ENCODE results near the gene ZNF780B.
A peak's percentile ranks its signal among the peaks of the same experiment; 100 is the strongest.

The ZNF780B gene

GRCh38 chr19:40084948-40085347, 28.9 kb upstream of the ZNF780B start:
- Histone ChIP-seq H3K9me3 (ENCODE audit: control insufficient read depth in 1 of 2, low read length in 2 of 2) (peaks cover 0 to 4% of the 10 kb centered on the region in 2 donors), H3K27me3 (ENCODE audit: control insufficient read depth in 1 of 2, insufficient read depth in 2 of 2, low read length in 2 of 2) (no peaks in the 10 kb centered on the region), H3K4me1 (ENCODE audit: control insufficient read depth in 1 of 2, insufficient read depth in 2 of 2, low read length in 2 of 2) (peaks cover 8% of the 10 kb centered on the region in 2 donors), H3K9ac (ENCODE audit: low read depth in 1 of 2, low read length in 2 of 2) (no peak overlapping the region), H3K4me3 (ENCODE audit: low read depth in 1 of 2, low read length in 2 of 2) (no peak overlapping the region), H3K36me3 (ENCODE audit: control insufficient read depth in 1 of 2, insufficient read depth in 2 of 2, low read length in 2 of 2) (peaks cover 9 to 44% of the 10 kb centered on the region in 2 donors), H3K27ac (ENCODE audit: low read depth, low read length) (no peak overlapping the region)

DNA sequence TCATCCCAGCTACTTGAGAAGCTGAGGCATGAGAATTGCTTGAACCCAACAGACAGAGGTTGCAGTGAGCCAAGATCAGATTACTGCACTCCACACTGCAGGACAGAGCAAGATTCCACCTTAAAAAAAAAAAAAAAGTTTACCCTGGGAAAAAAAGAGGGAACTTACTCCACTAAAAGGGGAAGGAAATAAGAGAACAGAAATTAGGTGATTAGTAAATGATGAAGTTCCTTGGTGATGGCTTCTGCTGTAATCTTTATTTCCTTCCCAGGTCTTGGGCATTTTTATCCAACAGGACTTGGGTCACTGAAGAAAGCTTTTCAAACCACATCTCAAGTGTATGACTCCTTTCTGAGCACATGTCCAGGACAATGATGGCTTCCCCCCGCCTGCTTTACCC, 25.4 kb upstream of the ZNF780B start:
- Histone ChIP-seq H3K36me3 (ENCODE audit: control insufficient read depth in 1 of 2, insufficient read depth in 2 of 2, low read length in 2 of 2) (peaks cover 21 to 71% of the 10 kb centered on the region in 2 donors), H3K27ac (ENCODE audit: low read depth, low read length) (no peak overlapping the region)

DNA sequence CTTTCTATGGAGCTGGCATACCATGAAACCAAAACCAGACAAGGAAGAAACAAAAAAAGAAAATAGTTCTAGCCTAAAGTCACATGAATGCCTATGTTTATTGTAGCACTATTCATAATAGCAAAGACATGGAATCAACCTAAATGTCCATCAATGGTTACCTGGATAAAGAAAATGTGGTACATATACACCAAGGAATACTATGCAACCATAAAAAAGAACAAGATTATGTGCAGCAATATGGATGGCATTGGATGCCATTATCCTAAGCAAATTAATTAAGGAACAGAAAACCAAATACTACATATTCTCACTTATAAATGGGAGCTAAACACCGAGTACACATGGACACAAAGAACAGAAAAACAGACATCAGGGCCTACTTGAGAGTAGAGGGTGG, 24.3 kb upstream of the ZNF780B start:
- no peak overlapping the region for H3K4me3 ChIP-seq (ENCODE audit: low read depth in 1 of 2, low read length in 2 of 2)
- H3K27ac ChIP-seq (ENCODE audit: low read depth, low read length), result no peak overlapping the region
- H3K4me1 ChIP-seq (ENCODE audit: control insufficient read depth in 1 of 2, insufficient read depth in 2 of 2, low read length in 2 of 2), result no peaks in the 10 kb centered on the region
- H3K36me3 ChIP-seq (ENCODE audit: control insufficient read depth in 1 of 2, insufficient read depth in 2 of 2, low read length in 2 of 2), result peaks cover 33 to 82% of the 10 kb centered on the region in 2 donors
- no peak overlapping the region for H3K9ac ChIP-seq (ENCODE audit: low read depth in 1 of 2, low read length in 2 of 2)
- no peaks in the 10 kb centered on the region for H3K27me3 ChIP-seq (ENCODE audit: control insufficient read depth in 1 of 2, insufficient read depth in 2 of 2, low read length in 2 of 2)
- H3K9me3 ChIP-seq (ENCODE audit: control insufficient read depth in 1 of 2, low read length in 2 of 2), result peaks cover 4 to 32% of the 10 kb centered on the region in 2 donors

More for the DNA sequence above, 25.4 kb upstream of the ZNF780B start:
- H3K4me1 ChIP-seq (ENCODE audit: control insufficient read depth in 1 of 2, insufficient read depth in 2 of 2, low read length in 2 of 2), result no peaks in the 10 kb centered on the region
- H3K9me3 ChIP-seq (ENCODE audit: control insufficient read depth in 1 of 2, low read length in 2 of 2), result peaks cover 2 to 27% of the 10 kb centered on the region in 2 donors
- no peaks in the 10 kb centered on the region for H3K27me3 ChIP-seq (ENCODE audit: control insufficient read depth in 1 of 2, insufficient read depth in 2 of 2, low read length in 2 of 2)
- no peak overlapping the region for H3K9ac ChIP-seq (ENCODE audit: low read depth in 1 of 2, low read length in 2 of 2)
- H3K4me3 ChIP-seq (ENCODE audit: low read depth in 1 of 2, low read length in 2 of 2), result no peak overlapping the region

GRCh38 chr19:40078377-40078776, 22.3 kb upstream of the ZNF780B start:
- Histone ChIP-seq H3K4me1 (ENCODE audit: control insufficient read depth in 1 of 2, insufficient read depth in 2 of 2, low read length in 2 of 2) (no peaks in the 10 kb centered on the region), H3K9ac (ENCODE audit: low read depth in 1 of 2, low read length in 2 of 2) (no peak overlapping the region), H3K27ac (ENCODE audit: low read depth, low read length) (no peak overlapping the region), H3K9me3 (ENCODE audit: control insufficient read depth in 1 of 2, low read length in 2 of 2) (peaks cover 15 to 51% of the 10 kb centered on the region in 2 donors), H3K4me3 (ENCODE audit: low read depth in 1 of 2, low read length in 2 of 2) (no peak overlapping the region), H3K36me3 (ENCODE audit: control insufficient read depth in 1 of 2, insufficient read depth in 2 of 2, low read length in 2 of 2) (peaks cover 46 to 87% of the 10 kb centered on the region in 2 donors), H3K27me3 (ENCODE audit: control insufficient read depth in 1 of 2, insufficient read depth in 2 of 2, low read length in 2 of 2) (no peaks in the 10 kb centered on the region)

DNA sequence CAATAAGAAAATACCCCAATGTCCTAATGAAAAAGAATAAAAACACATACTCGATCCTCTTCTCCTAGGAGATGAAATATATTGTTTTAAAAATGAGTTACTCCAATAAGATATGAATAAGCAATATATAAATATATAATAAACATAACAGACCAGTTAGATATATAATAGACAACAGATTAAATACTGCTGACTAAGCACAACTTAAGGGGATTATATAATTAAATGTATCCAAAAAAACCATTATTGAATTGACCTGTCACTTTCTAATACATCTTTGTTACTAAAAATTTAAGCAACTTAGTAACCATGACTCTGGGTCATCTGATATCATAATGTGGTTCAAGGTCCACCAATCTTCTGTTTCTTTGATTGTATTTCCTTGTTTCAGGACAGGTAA, 14.0 kb upstream of the ZNF780B start:
- Histone ChIP-seq H3K9ac (ENCODE audit: low read depth in 1 of 2, low read length in 2 of 2) (no peak overlapping the region), H3K9me3 (ENCODE audit: control insufficient read depth in 1 of 2, low read length in 2 of 2) (peaks cover 11 to 24% of the 10 kb centered on the region in 2 donors), H3K27ac (ENCODE audit: low read depth, low read length) (no peak overlapping the region), H3K4me1 (ENCODE audit: control insufficient read depth in 1 of 2, insufficient read depth in 2 of 2, low read length in 2 of 2) (no peaks in the 10 kb centered on the region), H3K36me3 (ENCODE audit: control insufficient read depth in 1 of 2, insufficient read depth in 2 of 2, low read length in 2 of 2) (peaks cover 12 to 15% of the 10 kb centered on the region in 2 donors), H3K27me3 (ENCODE audit: control insufficient read depth in 1 of 2, insufficient read depth in 2 of 2, low read length in 2 of 2) (no peaks in the 10 kb centered on the region), H3K4me3 (ENCODE audit: low read depth in 1 of 2, low read length in 2 of 2) (no peak overlapping the region)

- H3K9ac ChIP-seq (ENCODE audit: low read depth in 1 of 2, low read length in 2 of 2), result no peak overlapping the region
- no peaks in the 10 kb centered on the region for H3K36me3 ChIP-seq (ENCODE audit: control insufficient read depth in 1 of 2, insufficient read depth in 2 of 2, low read length in 2 of 2)
- no peak overlapping the region for H3K4me3 ChIP-seq (ENCODE audit: low read depth in 1 of 2, low read length in 2 of 2)
- H3K27ac ChIP-seq (ENCODE audit: low read depth, low read length), result no peak overlapping the region
- H3K27me3 ChIP-seq (ENCODE audit: control insufficient read depth in 1 of 2, insufficient read depth in 2 of 2, low read length in 2 of 2), result no peaks in the 10 kb centered on the region
- peaks cover 0 to 13% of the 10 kb centered on the region in 2 donors for H3K9me3 ChIP-seq (ENCODE audit: control insufficient read depth in 1 of 2, low read length in 2 of 2)
- peaks cover 9 to 16% of the 10 kb centered on the region in 2 donors for H3K4me1 ChIP-seq (ENCODE audit: control insufficient read depth in 1 of 2, insufficient read depth in 2 of 2, low read length in 2 of 2)
Measured at GRCh38 chr19:40059624-40060023, 3.6 kb upstream of the ZNF780B start.

DNA sequence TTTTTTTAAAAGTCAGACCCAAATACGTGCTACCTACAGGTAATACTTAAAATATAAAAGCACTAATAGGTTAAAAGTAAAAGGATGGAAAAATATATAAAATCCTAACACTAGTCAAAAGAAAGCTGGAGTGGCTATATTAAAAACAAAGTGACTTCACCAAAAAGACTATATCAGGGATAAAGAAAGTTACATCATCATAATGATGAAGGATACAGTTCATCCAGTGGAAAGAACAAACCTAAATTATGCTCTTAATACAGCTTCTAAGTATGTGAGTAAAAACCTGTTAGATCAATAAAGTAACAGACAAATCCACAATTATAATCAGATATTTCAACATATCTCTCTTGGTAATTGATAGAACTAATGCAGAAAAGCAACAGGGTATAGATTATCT, 1.1 kb upstream of the ZNF780B start:
- no peak overlapping the region for H3K4me3 ChIP-seq (ENCODE audit: low read depth in 1 of 2, low read length in 2 of 2)
- H3K9ac ChIP-seq (ENCODE audit: low read depth in 1 of 2, low read length in 2 of 2), result no peak overlapping the region
- peaks cover 13 to 18% of the 10 kb centered on the region in 2 donors for H3K4me1 ChIP-seq (ENCODE audit: control insufficient read depth in 1 of 2, insufficient read depth in 2 of 2, low read length in 2 of 2)
- no peaks in the 10 kb centered on the region for H3K27me3 ChIP-seq (ENCODE audit: control insufficient read depth in 1 of 2, insufficient read depth in 2 of 2, low read length in 2 of 2)
- no peak overlapping the region for H3K27ac ChIP-seq (ENCODE audit: low read depth, low read length)
- no peaks in the 10 kb centered on the region for H3K36me3 ChIP-seq (ENCODE audit: control insufficient read depth in 1 of 2, insufficient read depth in 2 of 2, low read length in 2 of 2)
- H3K9me3 ChIP-seq (ENCODE audit: control insufficient read depth in 1 of 2, low read length in 2 of 2), result peaks cover 0 to 13% of the 10 kb centered on the region in 2 donors

- H3K4me3 ChIP-seq (ENCODE audit: low read depth in 1 of 2, low read length in 2 of 2), result peak overlapping the region; percentile 98 to 99
- H3K27ac ChIP-seq (ENCODE audit: low read depth, low read length), result no peak overlapping the region
Measured at GRCh38 chr19:40056505-40056904, 474 bp upstream of the ZNF780B start.

DNA sequence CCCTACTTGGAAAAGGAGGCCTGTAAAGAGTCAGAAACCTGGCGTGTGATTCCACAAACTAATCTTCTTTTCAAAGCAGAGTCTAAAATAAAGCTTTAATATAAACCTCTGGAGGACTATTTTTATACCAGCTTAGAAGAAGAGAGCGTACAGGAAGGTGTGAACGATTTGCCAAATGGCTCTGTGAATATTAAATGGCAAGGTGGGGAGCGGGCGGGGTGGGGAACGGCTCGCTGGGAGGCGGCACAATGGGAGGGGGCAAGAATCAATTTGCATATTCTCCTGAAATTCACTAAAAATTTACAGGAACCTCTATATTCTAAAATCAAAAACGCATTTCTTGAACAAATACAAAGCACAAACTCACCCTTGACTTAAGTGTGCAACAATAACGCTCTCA, 982 bp downstream of the ZNF780B start:
- peaks cover 13 to 18% of the 10 kb centered on the region in 2 donors for H3K4me1 ChIP-seq (ENCODE audit: control insufficient read depth in 1 of 2, insufficient read depth in 2 of 2, low read length in 2 of 2)
- H3K9me3 ChIP-seq (ENCODE audit: control insufficient read depth in 1 of 2, low read length in 2 of 2), result peaks cover 7 to 19% of the 10 kb centered on the region in 2 donors
- peak overlapping the region; percentile 98 to 99 for H3K4me3 ChIP-seq (ENCODE audit: low read depth in 1 of 2, low read length in 2 of 2)
- H3K27ac ChIP-seq (ENCODE audit: low read depth, low read length), result no peak overlapping the region
- H3K36me3 ChIP-seq (ENCODE audit: control insufficient read depth in 1 of 2, insufficient read depth in 2 of 2, low read length in 2 of 2), result peaks cover 0 to 4% of the 10 kb centered on the region in 2 donors
- H3K9ac ChIP-seq (ENCODE audit: low read depth in 1 of 2, low read length in 2 of 2), result peak overlapping the region in 1 of 2 donors; percentile 91
- H3K27me3 ChIP-seq (ENCODE audit: control insufficient read depth in 1 of 2, insufficient read depth in 2 of 2, low read length in 2 of 2), result no peaks in the 10 kb centered on the region

More at GRCh38 chr19:40056505-40056904, 474 bp upstream of the ZNF780B start:
- peaks cover 0 to 19% of the 10 kb centered on the region in 2 donors for H3K9me3 ChIP-seq (ENCODE audit: control insufficient read depth in 1 of 2, low read length in 2 of 2)
- H3K4me1 ChIP-seq (ENCODE audit: control insufficient read depth in 1 of 2, insufficient read depth in 2 of 2, low read length in 2 of 2), result peaks cover 13 to 18% of the 10 kb centered on the region in 2 donors
- no peaks in the 10 kb centered on the region for H3K27me3 ChIP-seq (ENCODE audit: control insufficient read depth in 1 of 2, insufficient read depth in 2 of 2, low read length in 2 of 2)
- no peaks in the 10 kb centered on the region for H3K36me3 ChIP-seq (ENCODE audit: control insufficient read depth in 1 of 2, insufficient read depth in 2 of 2, low read length in 2 of 2)
- peak overlapping the region; percentile 67 to 91 for H3K9ac ChIP-seq (ENCODE audit: low read depth in 1 of 2, low read length in 2 of 2)

DNA sequence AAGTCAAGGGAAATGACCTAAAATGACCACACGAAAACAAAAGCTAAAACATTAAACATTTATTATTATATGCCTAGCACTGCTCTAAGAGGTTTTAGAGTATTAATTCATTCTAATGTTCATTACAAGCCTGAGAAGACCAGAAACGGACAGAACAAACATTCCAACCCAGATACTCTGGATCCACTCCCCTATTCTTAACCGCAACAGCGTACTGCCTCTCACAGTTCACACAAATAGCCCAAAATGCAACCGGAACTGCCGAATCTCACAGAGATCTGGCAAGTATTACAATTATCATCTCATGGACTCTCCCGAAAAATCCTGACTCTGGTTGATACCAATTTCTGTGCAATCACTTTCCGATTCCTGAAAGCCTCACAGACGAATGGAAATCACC, 1.4 kb downstream of the ZNF780B start:
- Histone ChIP-seq H3K27me3 (ENCODE audit: control insufficient read depth in 1 of 2, insufficient read depth in 2 of 2, low read length in 2 of 2) (no peaks in the 10 kb centered on the region), H3K4me3 (ENCODE audit: low read depth in 1 of 2, low read length in 2 of 2) (peak overlapping the region in 1 of 2 donors; percentile 3), H3K27ac (ENCODE audit: low read depth, low read length) (no peak overlapping the region), H3K9me3 (ENCODE audit: control insufficient read depth in 1 of 2, low read length in 2 of 2) (peaks cover 8 to 15% of the 10 kb centered on the region in 2 donors), H3K4me1 (ENCODE audit: control insufficient read depth in 1 of 2, insufficient read depth in 2 of 2, low read length in 2 of 2) (peaks cover 13 to 18% of the 10 kb centered on the region in 2 donors), H3K36me3 (ENCODE audit: control insufficient read depth in 1 of 2, insufficient read depth in 2 of 2, low read length in 2 of 2) (peaks cover 0 to 4% of the 10 kb centered on the region in 2 donors), H3K9ac (ENCODE audit: low read depth in 1 of 2, low read length in 2 of 2) (no peak overlapping the region)

All from duodenal mucosa (tissue), 2 donors.